ENCODE results near the gene CTSC.
"Not testable (repeated sequence)": the region's sequence is repeated elsewhere in the genome, so short reads cannot be mapped to it uniquely, and the experiment has no call there.

The CTSC gene

DNA sequence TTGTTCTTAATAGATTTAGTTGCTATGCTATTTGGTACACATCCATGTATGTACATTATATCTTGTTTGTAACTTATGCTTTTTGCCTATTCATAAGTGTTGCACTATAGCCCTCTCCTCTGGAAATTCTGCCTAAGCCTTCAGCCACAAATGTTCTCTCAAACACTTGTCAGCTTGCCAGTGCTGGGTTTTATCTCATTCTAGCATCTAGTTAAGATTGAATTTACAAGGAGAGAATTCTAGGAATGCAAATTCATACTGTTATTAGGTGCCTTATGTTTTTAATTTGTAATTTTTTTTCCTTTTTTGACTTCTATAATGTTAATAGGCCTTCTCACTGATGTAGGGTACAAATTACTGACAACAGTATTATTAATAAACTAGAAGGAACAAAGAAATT lies 14.6 kb upstream of the CTSC start:
- no peak for DNase-seq (ENCODE audit: low spot score)

DNA sequence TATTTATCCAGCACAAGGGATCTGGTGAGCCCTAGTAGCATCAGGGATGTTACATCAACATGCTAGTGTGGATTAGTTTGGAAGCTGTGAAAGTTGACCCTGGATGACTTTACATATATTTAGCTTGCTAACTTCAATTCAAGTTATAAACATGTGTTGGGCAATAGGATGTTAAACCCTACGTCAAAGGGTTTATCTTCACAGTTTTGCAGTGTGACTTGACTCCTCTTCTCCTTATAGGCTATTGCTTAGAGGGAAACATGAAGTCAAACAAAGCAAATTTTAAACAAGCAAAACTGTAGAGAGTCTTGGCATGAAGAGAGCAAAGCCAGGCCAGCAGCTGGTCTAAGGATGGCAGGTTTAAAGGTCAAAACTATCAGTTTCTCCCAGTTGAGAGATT lies 11.3 kb upstream of the CTSC start:
- no peak for DNase-seq (ENCODE audit: low spot score)

GRCh38 chr11:88345949-88346348 lies 8.4 kb upstream of the CTSC start:
- no peak for DNase-seq (ENCODE audit: low spot score)

DNA sequence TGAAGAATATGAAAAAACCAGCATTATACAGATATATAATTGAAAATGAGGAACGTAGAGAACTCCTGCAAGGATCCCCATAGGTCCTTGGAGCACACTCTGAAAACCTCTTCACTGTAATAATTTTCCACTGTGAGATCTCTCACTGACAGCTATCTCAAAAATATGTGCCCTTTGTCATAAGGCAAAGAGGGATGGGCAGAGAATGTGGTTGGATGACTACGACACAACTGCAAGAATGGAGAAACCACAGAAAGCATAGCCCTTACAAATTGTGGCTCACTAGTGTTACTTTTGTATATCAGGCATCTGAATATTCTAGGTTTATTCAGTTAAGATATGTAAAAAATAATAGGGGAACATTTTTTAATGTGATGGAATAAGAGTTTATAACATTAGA lies 7.9 kb upstream of the CTSC start:
- no peak for DNase-seq (ENCODE audit: low spot score)

GRCh38 chr11:88344869-88345268 lies 7.3 kb upstream of the CTSC start:
- DNase-seq (ENCODE audit: low spot score) = no peak

DNA sequence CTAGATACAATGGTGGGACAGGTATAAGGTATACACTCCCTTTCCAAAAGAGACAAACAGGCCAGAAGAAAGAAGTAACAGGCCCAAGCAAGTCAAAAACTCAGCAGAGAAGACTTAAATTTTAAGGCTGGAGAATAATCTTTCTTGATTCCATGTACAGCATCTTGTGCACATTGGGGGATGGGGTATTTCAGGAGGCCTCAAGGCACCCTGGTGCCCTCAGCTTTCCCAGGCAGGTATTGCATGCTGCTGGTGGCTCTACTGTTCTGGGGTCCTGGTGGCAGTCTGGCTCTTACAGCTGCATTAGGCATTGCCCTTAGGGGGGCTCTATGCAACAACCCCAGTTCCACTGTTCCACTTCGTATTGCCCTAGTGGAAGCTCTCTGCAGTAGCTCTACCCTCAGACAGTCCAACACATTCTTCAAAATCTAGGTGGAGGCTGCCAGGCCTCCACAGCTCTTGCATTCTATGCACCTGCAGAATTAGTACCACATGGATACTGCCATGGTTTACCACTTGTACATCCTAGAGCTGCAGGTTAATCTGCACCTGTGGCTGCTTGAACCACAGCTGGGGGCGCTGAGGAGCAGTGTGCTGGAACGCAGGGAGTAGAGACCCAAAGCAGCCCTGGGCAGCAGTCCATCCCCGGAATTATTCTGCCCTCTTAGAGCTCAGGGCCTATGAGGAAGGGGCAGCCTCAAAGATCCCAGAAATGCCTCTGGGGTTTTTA lies 4.2 kb upstream of the CTSC start:
- no peak for DNase-seq (ENCODE audit: low spot score)

DNA sequence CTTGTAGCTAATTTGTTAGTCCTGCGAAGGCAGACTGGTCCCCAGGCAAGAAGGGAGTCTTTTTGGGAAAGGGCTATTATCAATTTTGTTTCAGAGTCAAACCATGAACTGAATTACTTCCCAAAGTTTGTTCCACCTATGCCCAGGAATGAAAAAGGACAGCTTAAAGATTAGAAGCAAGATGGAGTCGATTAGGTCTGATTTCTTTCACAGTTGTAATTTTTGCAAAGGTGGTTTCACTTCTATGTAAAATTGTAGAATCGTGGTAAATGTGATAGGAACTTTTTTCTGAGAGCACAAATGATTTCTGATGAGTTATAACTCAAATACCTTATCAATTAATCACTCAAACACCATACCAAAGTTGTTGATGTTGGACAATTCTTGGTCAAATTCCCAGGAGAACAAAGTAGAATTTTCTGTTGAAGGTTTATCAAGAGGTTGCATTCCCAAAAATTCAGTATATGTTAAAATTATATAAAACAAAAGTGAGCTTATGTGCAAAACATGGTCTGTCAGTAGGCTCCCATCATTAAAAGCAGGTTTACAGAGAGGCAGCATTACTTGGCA lies 2.9 kb upstream of the CTSC start:
- DNase-seq (ENCODE audit: low spot score) = no peak

DNA sequence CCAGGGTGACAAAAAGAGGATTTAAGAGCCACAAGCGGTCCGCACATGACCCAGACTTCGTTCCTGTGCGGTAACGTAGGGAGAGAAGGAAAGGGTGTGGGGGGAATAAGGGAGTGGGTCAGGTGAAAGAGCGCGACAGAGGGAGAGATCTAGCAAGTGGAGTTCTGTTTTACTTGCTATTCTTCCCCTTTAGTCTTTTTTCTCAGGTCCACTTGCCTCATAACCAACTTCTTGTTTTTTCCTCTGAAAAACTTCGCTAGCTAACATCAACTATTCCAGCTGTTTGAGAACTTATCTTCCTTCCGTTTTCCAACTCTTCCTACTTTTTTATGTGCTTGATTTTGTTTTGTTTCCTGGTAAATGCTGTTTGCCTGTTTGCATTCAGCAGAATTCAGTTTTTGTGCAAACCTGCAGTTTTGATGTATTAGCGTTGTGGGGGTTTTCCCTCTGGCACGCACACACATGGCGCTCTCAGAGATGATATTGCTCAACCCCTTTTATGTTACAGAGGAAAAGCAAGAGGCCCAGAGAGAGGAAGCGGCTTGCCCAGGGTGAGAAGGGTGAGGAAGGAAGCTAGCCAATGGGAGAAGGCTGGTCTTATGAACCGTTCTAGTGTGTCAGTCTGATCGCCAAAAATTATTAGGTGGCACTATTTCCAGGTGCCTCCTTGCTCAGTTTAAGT lies 592 bp upstream of the CTSC start:
- peak; percentile 20 for DNase-seq (ENCODE audit: low spot score)

DNA sequence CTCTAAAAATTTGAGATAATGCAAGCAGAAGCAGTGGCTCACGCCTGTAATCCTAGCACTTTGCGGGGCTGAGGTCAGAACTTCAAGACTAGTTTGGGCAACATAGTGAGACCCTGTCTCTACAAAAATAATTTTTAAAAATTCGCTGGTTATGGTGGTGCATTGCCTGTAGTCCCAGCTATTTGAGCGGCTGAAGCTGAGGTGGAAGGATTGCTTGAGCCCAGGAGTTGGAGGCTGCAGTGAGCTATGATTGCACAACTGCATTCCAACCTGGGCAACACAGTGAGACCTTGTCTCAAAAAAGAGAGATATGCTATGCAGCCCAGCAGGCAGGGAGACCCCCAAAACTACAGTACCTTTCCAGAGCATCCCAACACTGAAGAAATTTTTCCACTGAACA lies 2.3 kb downstream of the CTSC start:
- DNase-seq (ENCODE audit: low spot score) = no peak

DNA sequence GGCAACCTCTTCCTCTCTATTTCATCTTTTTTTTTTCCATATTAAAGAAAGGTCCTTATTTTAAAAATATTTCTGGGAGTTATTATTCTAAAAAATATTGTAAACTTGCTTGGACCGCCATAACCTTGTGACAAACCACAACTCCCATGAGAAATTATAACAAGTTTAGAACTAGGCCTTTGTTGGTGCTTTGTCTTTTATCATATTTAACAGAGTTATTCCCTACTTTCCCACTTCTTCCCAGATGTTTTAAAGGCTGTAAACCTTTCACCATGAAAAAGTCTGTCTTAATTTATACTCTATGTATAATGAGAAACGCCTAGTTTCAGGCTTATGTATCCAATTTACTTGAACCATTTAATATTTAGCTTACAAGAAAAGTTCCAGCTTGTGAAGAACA lies 3.7 kb downstream of the CTSC start:
- no peak for DNase-seq (ENCODE audit: low spot score)

DNA sequence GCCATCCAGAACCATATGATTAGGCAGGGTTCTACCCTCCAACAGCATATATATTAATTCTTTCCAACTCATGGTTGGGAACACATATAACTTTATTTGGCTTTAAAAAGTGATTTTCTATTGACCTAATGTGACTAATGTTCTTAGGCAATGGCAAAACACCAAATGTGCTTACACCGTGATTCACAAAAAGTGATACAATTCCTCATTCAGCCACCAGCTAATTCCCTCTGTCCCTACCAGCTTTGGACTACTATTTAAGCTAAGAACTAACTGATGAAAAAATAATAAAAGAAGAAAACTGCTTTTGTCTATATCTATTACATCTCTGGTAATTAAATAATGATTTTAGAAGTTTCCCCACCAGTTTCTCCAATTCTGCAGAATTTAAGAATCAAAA lies 4.7 kb downstream of the CTSC start:
- no peak for DNase-seq (ENCODE audit: low spot score)

- no peak for DNase-seq (ENCODE audit: low spot score)
Observed at GRCh38 chr11:88330826-88331428, 6.6 kb downstream of the CTSC start.

GRCh38 chr11:88329563-88330250 lies 7.8 kb downstream of the CTSC start:
- DNase-seq (ENCODE audit: low spot score) = no peak

DNA sequence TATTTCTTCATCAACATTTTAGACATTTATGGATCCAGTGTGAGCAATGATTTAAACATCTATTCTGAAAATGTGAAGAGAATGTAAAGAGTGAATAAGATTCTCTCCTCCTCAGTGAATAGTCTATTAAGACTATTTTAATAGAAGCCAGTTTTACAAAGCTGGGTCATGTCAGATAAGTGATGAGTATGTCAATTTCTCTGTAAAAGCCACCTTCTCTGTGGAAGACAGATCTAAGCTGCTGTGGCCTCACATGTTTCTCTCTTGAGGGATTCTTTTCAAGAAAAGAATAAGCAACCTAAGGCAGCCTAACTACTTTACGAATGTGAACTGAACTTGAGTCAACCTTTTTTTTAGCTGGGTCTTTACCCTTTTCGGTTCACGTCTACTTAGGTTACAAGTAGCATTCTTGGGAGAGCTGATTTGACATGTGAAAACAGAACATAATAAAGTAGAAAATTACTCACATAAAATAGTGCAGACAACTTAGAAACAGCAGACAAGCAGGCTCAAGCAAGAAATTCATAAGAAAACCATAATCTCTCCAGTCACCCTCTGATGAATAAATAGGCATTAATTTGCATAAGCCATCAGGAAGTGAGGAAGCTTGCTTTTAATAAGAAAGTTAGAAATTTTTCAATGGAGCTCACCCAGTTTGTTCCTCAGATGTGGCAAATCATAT lies 9.9 kb downstream of the CTSC start:
- DNase-seq (ENCODE audit: low spot score) = no peak

GRCh38 chr11:88327061-88327460 lies 10.5 kb downstream of the CTSC start:
- DNase-seq (ENCODE audit: low spot score) = no peak

- DNase-seq (ENCODE audit: low spot score) = no peak
Observed at GRCh38 chr11:88326099-88326498, 11.4 kb downstream of the CTSC start.

- no peak for DNase-seq (ENCODE audit: low spot score)
Observed at GRCh38 chr11:88324562-88325345, 12.8 kb downstream of the CTSC start.

- DNase-seq (ENCODE audit: low spot score) = not testable (repeated sequence)
Observed at GRCh38 chr11:88322881-88323280, 14.7 kb downstream of the CTSC start.

DNA sequence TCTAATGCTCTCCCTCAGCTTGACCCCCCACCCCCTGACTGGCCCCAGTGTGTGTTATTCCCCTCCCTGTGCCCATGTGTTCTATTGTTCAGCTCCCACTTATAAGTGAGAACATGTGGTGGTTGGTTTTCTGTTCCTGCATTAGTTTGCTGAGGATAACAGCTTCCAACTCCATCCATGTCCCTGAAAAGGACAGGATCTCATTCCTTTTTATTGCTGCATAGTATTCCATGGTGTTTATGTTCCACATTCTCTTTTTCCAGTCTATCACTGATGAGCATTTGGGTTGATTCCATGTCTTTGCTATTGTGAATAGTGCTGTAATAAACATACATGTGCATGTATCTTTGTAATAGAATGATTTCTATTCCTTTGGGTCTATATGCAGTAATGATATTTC lies 16.1 kb downstream of the CTSC start:
- DNase-seq (ENCODE audit: low spot score) = not testable (repeated sequence)

- DNase-seq (ENCODE audit: low spot score) = no peak
Observed at GRCh38 chr11:88320149-88320559, 17.4 kb downstream of the CTSC start.

DNA sequence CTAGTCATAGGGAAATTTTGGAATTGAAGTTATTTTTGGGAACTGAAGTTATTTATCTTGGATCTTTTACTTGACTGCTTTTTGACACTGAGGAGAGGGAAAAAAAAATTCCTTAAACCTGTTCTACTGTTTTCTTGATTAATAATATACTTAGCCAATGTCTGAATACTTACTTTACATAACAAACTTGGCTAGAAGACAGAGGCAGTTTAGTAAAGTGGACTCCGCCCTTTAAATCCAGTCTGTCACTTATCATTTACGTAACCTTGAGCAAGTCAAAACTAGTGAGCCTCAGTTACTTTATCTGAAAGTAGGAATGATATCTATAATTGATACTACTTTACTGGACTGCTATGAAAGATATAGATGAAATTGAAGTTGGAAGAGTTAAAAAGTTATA lies 19.5 kb downstream of the CTSC start:
- no peak for DNase-seq (ENCODE audit: low spot score)

All from putamen (tissue), 1 donor.